Activated naive CD8-positive, alpha-beta T cell treated with anti-CD3 and anti-CD28 coated beads for 36 hours (primary cell): ENCODE measurements around the gene FANCC. TPM values are rescaled to one million over a fixed set of nuclear protein-coding genes. Genes with fewer than 3 reads are reported as not detected.

ENCODE experiments used
- DNase-seq: peaks from one replicate; pipeline ENCODE4 v3.0.0; 2021
- H3K27ac Mint-ChIP-seq: one replicate; pipeline ENCODE4 v1.8.0; 2022; ENCODE audit warnings: mild to moderate bottlenecking, moderate library complexity, mixed read lengths
- H3K27me3 Mint-ChIP-seq: one replicate; pipeline ENCODE4 v1.8.0; 2022; ENCODE audit warnings: mild to moderate bottlenecking, mixed read lengths
- H3K36me3 Mint-ChIP-seq: one replicate; pipeline ENCODE4 v1.8.0; 2021; ENCODE audit warnings: mild to moderate bottlenecking, mixed read lengths
- H3K4me1 Mint-ChIP-seq: one replicate; pipeline ENCODE4 v1.8.0; 2021; ENCODE audit warnings: mixed read lengths
- H3K4me3 Mint-ChIP-seq: one replicate; pipeline ENCODE4 v1.8.0; 2022; ENCODE audit warnings: mild to moderate bottlenecking, moderate library complexity, mixed read lengths
- H3K9me3 Mint-ChIP-seq: one replicate; pipeline ENCODE4 v1.8.0; 2022; ENCODE audit warnings: mixed read lengths
- total RNA-seq, 2 experiments: library from RNA; stranded (reverse); gene quantifications; one replicate each; pipeline ENCODE4 v1.2.3, GENCODE V29; 2021

FANCC gene
- total RNA-seq, 2 experiments from 2014 or later: 16.0 to 16.5 TPM

DNA sequence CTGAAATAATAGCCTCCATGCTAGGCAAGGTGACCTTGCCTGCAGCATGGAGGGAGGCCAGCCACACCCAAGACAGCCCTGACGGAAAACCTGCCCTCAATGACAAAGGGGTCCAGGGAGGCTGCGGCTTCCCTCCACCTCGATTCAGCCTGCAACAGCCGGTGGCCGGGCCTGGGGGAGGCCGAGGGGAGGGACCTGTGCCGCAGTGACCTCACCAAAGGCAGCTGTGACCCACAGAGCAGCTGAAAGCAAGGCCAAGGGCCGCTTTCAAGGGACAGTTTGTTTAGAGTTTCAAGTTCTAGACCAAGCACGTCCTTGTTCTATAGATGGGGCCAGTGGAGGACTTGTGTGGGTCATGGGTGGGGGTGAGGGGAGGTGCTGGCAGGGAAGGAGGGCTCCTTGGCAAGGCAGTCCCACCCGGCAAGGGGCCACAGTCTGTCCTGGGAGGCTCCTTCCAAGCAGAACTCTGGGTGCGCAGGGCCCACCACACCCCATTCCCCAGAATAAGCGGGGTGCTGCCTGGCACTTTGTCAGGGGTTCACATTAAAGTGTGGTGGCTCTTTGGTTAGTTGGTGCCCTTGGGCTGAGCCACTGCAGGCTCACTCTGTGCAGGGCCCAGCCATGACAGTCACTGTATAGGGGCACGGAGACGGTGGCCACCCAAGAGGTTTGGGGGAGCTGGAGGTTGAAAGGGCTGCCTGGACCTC is 226.5 kb downstream of the FANCC start:
- Mint-ChIP-seq H3K27me3 (no peaks in the 10 kb centered on the region), H3K4me1 (peaks cover 11% of the 10 kb centered on the region), H3K36me3 (no peaks in the 10 kb centered on the region), H3K4me3 (no peak overlapping the region), H3K9me3 (no peaks in the 10 kb centered on the region), H3K27ac (no peak overlapping the region)
- no peak for DNase-seq

DNA sequence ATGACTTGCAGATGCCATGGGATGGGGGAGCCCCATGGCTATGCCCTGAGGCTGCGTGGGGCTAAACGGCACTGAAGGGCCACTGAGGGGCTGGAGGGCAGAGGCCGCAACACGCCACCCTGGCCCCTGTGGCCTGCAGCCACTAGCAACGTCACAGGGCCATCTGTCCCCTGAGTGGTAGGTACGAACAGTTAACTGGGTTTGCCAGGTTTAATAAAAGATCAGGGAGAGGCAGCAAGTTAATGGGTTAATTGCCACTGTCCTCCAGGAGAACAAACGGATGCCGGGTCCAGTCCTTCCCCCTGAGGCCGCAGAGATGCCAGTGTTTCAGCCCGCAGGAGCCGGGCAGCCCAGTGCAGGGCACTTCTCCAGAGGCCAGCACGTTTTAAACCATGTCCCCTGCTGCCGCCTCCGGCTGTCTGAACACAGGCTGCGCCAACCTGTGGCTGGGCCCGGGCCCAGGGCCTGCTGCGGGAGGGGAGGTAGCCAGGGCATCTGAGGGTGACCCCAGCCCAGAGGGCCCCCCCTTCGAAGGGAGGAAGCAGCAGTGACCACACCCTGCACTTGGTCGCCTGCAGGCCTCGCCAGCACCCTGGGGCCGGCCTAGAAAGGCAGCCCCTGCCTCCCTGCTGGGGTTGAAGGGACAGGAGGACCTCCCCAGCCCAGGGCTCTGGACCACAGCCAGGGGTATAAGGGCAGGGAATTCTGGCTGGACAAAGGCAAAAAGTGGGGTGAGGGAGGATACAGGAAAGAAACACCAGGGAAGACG is 227.3 kb downstream of the FANCC start:
- Mint-ChIP-seq H3K27ac (no peak overlapping the region), H3K4me3 (no peak overlapping the region), H3K36me3 (no peaks in the 10 kb centered on the region), H3K9me3 (no peaks in the 10 kb centered on the region), H3K27me3 (no peaks in the 10 kb centered on the region), H3K4me1 (peaks cover 11% of the 10 kb centered on the region)
- DNase-seq: no peak

DNA sequence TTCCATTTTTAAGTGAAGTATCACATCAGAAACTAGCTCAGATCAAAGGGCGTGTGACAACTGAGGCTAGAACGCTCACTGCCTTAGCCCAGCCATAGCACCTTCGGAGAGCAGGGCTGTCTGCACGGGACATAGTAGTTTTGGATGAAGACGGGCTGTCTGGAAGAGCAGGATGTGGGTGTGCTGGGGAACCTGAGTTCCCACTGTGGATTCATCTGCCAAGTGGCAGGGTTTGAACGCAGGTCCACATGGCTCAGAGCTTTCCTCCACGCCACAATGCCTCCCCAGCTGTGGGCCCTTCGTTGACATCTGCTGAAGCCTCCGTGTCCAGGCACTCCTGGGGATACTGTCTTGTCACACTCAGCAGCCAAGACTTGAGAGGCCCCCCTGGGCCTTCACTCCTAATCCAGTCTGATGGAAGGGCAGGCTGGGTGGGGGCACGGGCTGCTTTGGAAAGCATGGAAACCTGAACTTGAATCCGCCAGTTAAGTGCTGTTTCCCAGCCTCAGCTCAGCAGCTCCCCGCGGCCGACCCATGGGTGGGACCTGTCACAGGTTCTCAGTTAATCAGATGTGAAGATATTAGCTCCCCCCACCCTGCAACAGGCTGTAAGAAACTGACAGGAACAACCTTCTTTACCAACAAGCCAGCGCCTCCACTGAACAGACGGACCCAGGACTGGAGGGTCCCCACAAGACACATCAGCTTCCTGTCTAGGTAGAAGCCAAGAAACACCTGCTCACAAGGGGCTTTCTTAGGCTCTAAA is 228.1 kb downstream of the FANCC start:
- Mint-ChIP-seq H3K27me3 (no peaks in the 10 kb centered on the region), H3K9me3 (no peaks in the 10 kb centered on the region), H3K4me3 (no peak overlapping the region), H3K27ac (no peak overlapping the region), H3K4me1 (peaks cover 11% of the 10 kb centered on the region), H3K36me3 (no peaks in the 10 kb centered on the region)
- DNase-seq: no peak

DNA sequence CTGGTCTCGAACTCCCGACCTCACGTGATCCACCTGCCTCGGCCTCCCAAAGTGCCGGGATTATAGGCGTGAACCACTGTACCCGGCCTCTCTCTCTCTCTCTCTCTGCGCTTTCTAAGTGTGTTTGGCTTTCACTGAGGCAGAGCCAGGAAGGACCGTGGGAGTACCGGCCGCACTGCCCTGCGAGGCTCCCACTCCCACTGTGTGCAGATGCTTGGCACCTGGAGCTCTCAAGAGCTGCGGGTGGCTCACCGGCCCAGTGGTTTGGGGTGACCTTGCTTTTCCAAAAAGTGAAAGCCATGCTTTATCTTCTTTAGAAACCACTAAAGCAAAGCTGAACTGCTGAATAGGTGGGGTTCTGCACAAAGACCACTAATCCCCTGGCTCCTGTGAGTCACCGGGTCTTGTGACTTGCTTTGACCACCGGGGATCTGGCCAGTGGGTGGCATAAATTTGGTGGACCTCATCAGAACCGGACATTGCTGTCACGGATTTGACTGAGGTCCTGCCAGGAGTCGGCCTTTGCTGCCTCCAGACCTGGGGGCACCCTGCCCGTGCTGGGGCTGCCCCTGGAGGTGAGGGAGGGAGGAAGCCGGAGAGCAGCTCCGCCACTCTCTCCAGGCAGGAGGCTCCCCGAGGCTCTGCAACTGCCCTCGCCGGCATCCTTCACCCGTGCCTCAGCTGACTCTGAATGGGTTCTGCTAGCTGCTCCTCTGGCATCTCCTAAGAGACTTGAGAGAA is 228.9 kb downstream of the FANCC start:
- peaks cover 11% of the 10 kb centered on the region for H3K4me1 Mint-ChIP-seq
- no peak overlapping the region for H3K27ac Mint-ChIP-seq
- no peak overlapping the region for H3K4me3 Mint-ChIP-seq
- H3K27me3 Mint-ChIP-seq: no peaks in the 10 kb centered on the region
- no peaks in the 10 kb centered on the region for H3K9me3 Mint-ChIP-seq
- H3K36me3 Mint-ChIP-seq: no peaks in the 10 kb centered on the region
- DNase-seq: no peak

DNA sequence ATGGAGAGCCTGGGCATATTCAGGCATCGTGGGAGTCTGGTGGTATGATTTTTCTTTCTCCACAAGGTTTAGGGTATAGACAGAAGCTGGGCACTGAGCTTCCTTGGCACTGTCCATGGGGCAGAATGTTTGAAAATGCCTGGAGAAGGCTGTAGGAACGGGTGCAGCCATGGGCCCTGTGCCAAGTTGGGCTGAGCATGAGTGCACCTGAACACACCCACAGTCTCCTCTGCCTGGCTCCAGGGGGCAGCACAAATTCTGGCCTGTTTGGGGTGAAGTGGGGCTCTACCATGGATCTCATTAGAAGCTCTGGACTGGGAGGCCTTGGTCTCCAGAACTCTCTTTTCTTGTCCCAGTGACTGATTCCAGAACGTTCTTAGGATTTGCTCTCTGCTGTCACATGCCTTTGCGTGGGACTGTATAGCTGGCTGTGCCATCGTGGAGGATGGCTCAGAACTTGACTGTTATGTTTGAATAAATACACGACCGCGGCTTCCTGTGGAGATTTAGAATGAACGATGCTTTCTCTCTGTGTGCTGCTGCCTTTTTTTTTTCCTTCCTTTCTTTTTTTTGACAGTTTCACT is 229.8 kb downstream of the FANCC start:
- H3K27me3 Mint-ChIP-seq: no peaks in the 10 kb centered on the region
- no peak for DNase-seq
- H3K36me3 Mint-ChIP-seq: no peaks in the 10 kb centered on the region
- H3K27ac Mint-ChIP-seq: no peak overlapping the region
- no peaks in the 10 kb centered on the region for H3K9me3 Mint-ChIP-seq
- peaks cover 8% of the 10 kb centered on the region for H3K4me1 Mint-ChIP-seq
- H3K4me3 Mint-ChIP-seq: no peak overlapping the region

DNA sequence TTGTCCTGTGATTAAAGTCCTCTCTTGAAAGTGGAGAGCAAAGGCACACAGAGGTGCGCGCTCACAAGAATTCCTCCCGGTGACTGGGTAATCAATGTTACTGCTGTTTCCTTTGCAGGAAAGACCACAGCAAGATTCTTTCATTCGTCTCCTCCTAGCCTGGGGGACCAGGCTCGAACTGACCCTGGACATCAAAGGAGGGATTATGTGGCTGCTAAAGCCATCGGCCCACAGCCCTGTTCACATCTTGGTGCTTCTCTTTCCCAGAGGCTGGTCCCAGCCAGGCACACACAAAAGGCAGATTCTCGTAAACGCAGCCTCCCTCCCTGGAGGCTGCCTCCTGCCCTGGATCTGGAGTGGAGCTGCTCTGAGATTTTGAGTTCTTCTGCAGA is 230.9 kb downstream of the FANCC start:
- no peak overlapping the region for H3K27ac Mint-ChIP-seq
- no peak for DNase-seq
- H3K4me3 Mint-ChIP-seq: no peak overlapping the region
- H3K36me3 Mint-ChIP-seq: no peaks in the 10 kb centered on the region
- no peaks in the 10 kb centered on the region for H3K9me3 Mint-ChIP-seq
- no peaks in the 10 kb centered on the region for H3K27me3 Mint-ChIP-seq
- H3K4me1 Mint-ChIP-seq: no peaks in the 10 kb centered on the region

DNA sequence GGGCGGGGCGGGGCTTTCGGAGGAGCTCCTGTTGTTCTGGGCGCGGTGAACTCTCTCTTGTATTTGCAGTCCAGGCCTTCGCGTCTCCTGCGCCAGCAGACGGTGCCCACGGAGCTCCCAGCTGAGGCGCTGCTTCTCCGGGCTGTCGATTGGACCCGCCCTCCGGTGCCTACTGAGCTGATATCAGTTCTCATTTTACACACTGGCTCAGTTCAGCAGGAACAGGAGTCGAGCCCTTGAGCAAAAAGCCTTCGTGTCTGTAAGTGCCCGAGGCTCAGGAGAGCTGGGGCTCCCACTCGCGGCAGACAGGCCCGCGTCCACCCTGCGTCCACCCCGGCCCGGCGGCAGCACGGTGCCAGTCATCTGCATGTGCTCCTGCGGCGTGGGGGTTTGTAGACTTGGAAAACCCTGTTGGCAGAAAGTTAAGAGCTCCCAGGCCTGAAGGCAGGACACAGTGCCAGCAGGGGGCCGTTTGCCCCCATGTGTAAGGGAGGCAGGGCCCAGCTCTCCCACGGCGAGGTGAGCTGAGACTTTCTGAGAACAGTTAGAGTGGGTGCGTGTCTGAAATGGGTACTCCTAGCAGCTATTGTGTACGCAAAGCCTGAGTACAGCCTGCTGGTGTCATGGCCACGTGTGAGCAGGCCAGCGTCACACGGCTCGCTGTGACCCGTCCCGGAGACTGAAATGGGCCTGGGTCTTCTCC is 231.5 kb downstream of the FANCC start:
- no peak for DNase-seq
- H3K27ac Mint-ChIP-seq: no peak overlapping the region
- no peaks in the 10 kb centered on the region for H3K36me3 Mint-ChIP-seq
- H3K4me1 Mint-ChIP-seq: no peaks in the 10 kb centered on the region
- no peaks in the 10 kb centered on the region for H3K27me3 Mint-ChIP-seq
- H3K4me3 Mint-ChIP-seq: no peak overlapping the region
- no peaks in the 10 kb centered on the region for H3K9me3 Mint-ChIP-seq

DNA sequence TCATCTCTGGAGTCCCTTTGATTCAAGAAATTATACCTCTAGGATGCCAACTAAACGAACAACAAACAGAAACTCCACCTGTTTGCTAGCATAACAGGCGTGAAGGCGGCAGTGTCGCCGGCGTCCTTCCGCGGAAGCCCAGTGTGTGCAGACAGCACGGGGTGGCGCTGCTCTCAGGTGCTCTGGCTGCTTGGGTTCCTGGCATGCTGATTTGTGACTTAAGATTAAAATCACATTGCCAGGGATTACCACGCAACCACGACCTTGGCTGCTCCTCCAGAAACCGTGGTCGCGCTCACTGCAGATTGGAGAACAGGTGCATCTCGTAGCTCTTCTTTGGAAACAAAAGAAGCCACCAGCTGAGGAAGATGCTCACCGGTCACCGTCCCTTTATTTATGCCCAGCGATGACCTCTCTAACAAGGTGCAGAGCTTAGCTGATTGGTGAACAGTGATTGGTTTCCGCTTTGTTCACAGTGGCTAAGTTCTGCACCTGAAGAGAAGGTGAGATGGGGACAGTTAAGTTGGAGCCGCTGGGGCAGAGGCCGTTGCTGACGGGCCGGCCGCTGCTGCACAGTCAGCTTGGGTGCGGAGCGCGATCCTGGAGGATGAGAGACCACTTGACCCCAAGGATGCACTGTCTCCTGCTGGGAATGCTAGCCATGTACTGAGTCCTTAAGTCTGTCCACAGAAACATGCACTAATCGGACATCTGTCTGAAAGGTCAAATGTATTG is 232.3 kb downstream of the FANCC start:
- Mint-ChIP-seq H3K27ac (no peak overlapping the region), H3K27me3 (no peaks in the 10 kb centered on the region), H3K36me3 (no peaks in the 10 kb centered on the region), H3K4me1 (no peaks in the 10 kb centered on the region), H3K4me3 (no peak overlapping the region), H3K9me3 (no peaks in the 10 kb centered on the region)
- no peak for DNase-seq

DNA sequence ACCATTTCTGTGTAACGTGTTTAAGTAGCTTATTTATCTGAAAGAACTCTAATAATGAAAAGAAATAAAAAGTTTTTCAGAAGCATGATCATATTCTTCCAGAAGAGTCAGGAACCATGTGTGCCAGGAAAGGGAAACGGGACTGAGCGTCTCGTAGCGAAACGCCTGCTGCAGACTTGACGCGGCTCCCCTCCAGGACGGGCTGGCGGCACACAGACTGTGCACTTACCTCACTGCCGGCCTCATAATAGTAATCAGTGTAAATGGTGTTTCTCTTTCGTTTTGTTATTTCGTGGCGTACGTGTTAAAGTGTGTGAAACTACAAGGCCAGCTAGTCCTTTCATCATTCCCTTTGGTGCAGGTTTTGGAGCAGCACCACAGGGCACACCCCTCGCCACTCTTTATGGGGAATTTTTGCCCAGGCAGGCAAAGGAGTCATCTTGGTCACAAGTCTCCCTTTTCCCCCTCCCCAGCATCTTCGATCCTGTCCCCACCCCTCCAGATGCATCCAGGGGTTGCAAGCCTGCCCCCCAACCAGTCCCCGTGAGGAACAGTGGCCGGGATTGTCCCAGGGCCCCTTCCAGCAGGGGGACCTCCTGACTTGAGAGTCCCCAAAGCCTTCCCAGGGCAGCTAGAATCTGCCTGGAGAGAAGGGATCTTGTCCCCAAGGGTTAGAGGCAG is 233.1 kb downstream of the FANCC start:
- no peaks in the 10 kb centered on the region for H3K36me3 Mint-ChIP-seq
- no peak overlapping the region for H3K4me3 Mint-ChIP-seq
- H3K9me3 Mint-ChIP-seq: no peaks in the 10 kb centered on the region
- no peak for DNase-seq
- no peak overlapping the region for H3K27ac Mint-ChIP-seq
- H3K27me3 Mint-ChIP-seq: no peaks in the 10 kb centered on the region
- H3K4me1 Mint-ChIP-seq: no peaks in the 10 kb centered on the region

DNA sequence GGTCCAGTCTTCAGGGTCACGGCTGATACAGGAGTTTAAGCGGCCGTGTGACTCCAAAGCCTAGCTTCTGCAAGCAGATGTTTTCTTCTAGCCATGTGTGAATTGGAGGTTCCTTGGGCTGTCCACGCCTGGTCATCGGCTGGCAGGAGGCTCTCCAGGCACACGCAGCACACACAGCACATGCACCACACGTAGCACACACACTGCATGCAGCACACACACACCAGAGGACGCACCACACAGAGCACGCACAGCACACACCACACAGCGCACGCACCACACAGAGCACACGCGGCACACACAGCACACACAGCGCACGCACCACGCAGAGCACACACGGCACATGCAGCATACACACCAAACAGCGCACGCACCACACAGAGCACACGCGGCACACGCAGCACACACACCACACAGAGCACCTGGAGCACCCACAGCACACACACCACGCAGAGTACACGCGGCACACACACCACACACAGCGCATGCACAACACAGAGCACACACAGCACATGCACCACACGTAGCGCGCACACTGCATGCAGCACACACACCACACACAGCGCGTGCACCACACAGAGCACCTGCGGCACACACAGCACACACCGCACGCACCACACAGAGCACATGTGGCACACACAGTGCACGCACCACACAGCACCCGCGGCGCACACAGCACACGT is 234.3 kb downstream of the FANCC start:
- Mint-ChIP-seq H3K9me3 (no peaks in the 10 kb centered on the region), H3K36me3 (no peaks in the 10 kb centered on the region), H3K4me3 (no peak overlapping the region), H3K4me1 (no peaks in the 10 kb centered on the region), H3K27me3 (no peaks in the 10 kb centered on the region), H3K27ac (no peak overlapping the region)
- no peak for DNase-seq

DNA sequence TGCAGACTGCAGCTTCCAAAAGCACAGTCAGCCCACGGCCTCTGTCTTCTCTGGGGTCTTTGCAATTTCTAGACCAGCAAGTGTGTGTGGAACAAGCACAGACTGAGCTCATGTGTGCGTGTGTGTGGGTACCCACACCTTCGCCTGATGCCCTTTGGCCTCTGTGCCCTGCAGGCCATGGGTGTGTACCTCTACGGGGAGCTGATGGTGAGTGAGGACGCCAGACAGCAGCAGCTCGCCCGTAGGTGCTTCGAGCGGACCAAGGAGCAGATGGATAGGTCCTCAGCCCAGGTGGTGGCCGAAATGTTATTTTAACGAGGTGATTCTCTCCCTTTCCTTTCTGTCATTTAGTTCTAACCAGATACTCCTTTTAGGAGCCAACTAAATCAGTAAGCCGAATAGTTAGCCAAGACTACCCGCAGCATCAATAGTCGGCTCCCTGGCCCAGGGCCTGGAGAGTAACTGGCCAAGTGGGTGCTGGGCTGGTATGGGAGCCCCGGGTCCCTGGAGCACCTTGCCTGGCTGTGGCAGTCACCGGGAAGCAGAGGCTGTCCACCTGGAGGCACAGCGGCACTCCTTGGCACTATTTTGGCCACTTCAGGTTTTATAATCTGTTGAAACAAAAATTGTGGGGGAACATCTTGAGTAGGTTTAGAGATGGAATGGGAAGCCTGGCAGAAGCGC is 235.0 kb downstream of the FANCC start:
- no peak overlapping the region for H3K4me3 Mint-ChIP-seq
- DNase-seq: no peak
- no peaks in the 10 kb centered on the region for H3K9me3 Mint-ChIP-seq
- no peaks in the 10 kb centered on the region for H3K4me1 Mint-ChIP-seq
- no peaks in the 10 kb centered on the region for H3K27me3 Mint-ChIP-seq
- no peaks in the 10 kb centered on the region for H3K36me3 Mint-ChIP-seq
- H3K27ac Mint-ChIP-seq: no peak overlapping the region

DNA sequence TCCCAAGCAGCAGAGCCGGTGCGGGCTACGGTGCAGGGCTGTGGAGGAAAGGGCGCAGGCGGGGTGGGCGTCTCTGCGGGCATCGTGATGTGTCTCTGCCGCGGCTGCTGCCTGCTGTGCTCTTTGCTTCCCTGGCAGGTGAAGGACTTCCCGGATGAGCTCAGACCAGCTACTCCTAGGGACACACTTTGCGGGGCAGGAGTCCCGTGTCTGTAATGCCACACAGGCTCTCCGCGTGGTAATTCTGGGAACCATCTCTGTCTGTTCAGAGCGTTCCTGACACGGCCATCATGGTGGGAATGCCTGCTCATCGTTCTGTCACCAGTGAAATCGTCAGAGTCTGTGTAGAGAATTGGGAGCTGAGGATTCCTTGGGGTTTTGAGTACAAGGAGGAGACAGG is 235.5 kb downstream of the FANCC start:
- no peak for DNase-seq
- Mint-ChIP-seq H3K9me3 (no peaks in the 10 kb centered on the region), H3K4me3 (no peak overlapping the region), H3K27ac (no peak overlapping the region), H3K27me3 (no peaks in the 10 kb centered on the region), H3K4me1 (no peaks in the 10 kb centered on the region), H3K36me3 (no peaks in the 10 kb centered on the region)
